PC-9 (cell line): ENCODE data around the gene OR51L1. TPM values are rescaled to one million over a fixed set of nuclear protein-coding genes. Genes with fewer than 3 reads are reported as not detected.

Experiments used
- BruUV-seq: library from RNA; stranded (reverse); fragments of 400-500 nt; replicated peaks from 2 replicates; lab custom pipeline; 2021; lab: Mats Ljungman, UMichigan
- CTCF ChIA-PET: fragments of 300-600 bp; sonication (Branson Sonifier 250); formaldehyde crosslinking; loops from one replicate; lab custom pipeline; 2022; ENCODE audit warnings: antibody characterized with exemption; lab: Charles Lee
- POLR2A ChIA-PET: fragments of 300-600 bp; sonication (Branson Sonifier 250); formaldehyde crosslinking; loops from one replicate; lab custom pipeline; 2022; ENCODE audit warnings: antibody characterized with exemption; ENCODE audit not compliant: unreplicated experiment; lab: Charles Lee
- DNase-seq, 2 experiments: peaks; one replicate each; pipeline versions ENCODE4 v3.0.0 to v3.0.0-alpha.2; 2015 to 2022; ENCODE audit warnings: mixed read lengths in 1 of 2
- H2AFZ ChIP-seq: fragments of 200-600 bp; sonication (generic); 2 replicates; pipeline ENCODE4 v1.8.1; 2017; ENCODE audit warnings: antibody characterized with exemption
- H3F3A ChIP-seq: fragments of 200-600 bp; sonication (generic); 2 replicates; pipeline ENCODE4 v1.8.1; 2017; ENCODE audit warnings: antibody characterized with exemption, mild to moderate bottlenecking, low read depth; ENCODE audit not compliant: insufficient read depth
- H3K27ac ChIP-seq: fragments of 200-600 bp; sonication (generic); 2 replicates; pipeline ENCODE4 v1.6.1; 2016; ENCODE audit warnings: mixed run types
- H3K27me3 ChIP-seq: fragments of 200-600 bp; sonication (generic); 2 replicates; pipeline ENCODE4 v1.6.1; 2016; ENCODE audit warnings: low read depth, mixed run types; ENCODE audit not compliant: insufficient read depth
- H3K36me3 ChIP-seq: fragments of 200-600 bp; sonication (generic); 2 replicates; pipeline ENCODE4 v1.6.1; 2016; ENCODE audit warnings: low read depth, mixed run types
- H3K4me1 ChIP-seq: fragments of 200-600 bp; sonication (generic); replicated peaks from 2 replicates; pipeline ENCODE4 v1.6.1; 2016; ENCODE audit warnings: mixed run types; ENCODE audit not compliant: insufficient read depth
- H3K4me2 ChIP-seq: fragments of 200-600 bp; sonication (generic); 2 replicates; pipeline ENCODE4 v1.6.1; 2017; ENCODE audit warnings: mixed run types
- H3K4me3 ChIP-seq: fragments of 200-600 bp; sonication (generic); 2 replicates; pipeline ENCODE4 v1.6.1; 2016; ENCODE audit warnings: mixed run types
- H3K79me2 ChIP-seq: fragments of 200-600 bp; sonication (generic); 2 replicates; pipeline ENCODE4 v1.6.1; 2017; ENCODE audit warnings: low read depth, mixed run types
- H3K9me2 ChIP-seq: fragments of 200-600 bp; sonication (generic); 2 replicates; pipeline ENCODE4 v1.8.1; 2017; ENCODE audit warnings: mild to moderate bottlenecking; ENCODE audit not compliant: insufficient read depth
- H3K9me3 ChIP-seq: fragments of 200-600 bp; sonication (generic); 2 replicates; pipeline ENCODE4 v1.8.1; 2016; ENCODE audit warnings: low read depth; ENCODE audit not compliant: insufficient read depth
- H4K20me1 ChIP-seq: fragments of 200-600 bp; sonication (generic); 2 replicates; pipeline ENCODE4 v1.8.1; 2017; ENCODE audit not compliant: insufficient read depth
- CTCF ChIP-seq: fragments of 200-600 bp; sonication (generic); conservative IDR thresholded peaks from 2 replicates; pipeline ENCODE4 v1.6.1; 2017; ENCODE audit warnings: mixed run types, antibody characterized with exemption, mild to moderate bottlenecking, moderate library complexity
- EZH2 ChIP-seq: fragments of 200-600 bp; sonication (generic); IDR thresholded peaks from 2 replicates; pipeline ENCODE4 v1.8.0; 2017; ENCODE audit warnings: antibody characterized with exemption, low read depth
- intact Hi-C: fragments of 100-400 bp; cut with micrococcal nuclease; formaldehyde crosslinking; loops from one replicate; pipeline ENCODE4 v1.10.0; 2022; ENCODE audit not compliant: unreplicated experiment
- total RNA-seq: library from RNA; stranded (reverse); gene quantifications from 2 replicates; pipeline ENCODE4 v1.2.3, GENCODE V29; 2021

The OR51L1 gene
- total RNA-seq, 1 experiment from 2014 or later: not detected

GRCh38 chr11:4957396-4957795 lies 37.3 kb upstream of the OR51L1 start:
- H3K4me1 ChIP-seq: no peaks in the 10 kb centered on the region
- no peaks in the 10 kb centered on the region for H3K9me2 ChIP-seq
- intact Hi-C loops: no loop called here
- no peaks in the 10 kb centered on the region for H3F3A ChIP-seq
- H3K4me3 ChIP-seq: no peak overlapping the region
- H3K27me3 ChIP-seq: no peaks in the 10 kb centered on the region
- TF ChIP-seq CTCF (no peak), EZH2 (no peak)
- ChIA-PET CTCF (no interaction called here), POLR2A (no interaction called here)
- DNase-seq: no peak
- H3K79me2 ChIP-seq: no peaks in the 10 kb centered on the region
- no peaks in the 10 kb centered on the region for H4K20me1 ChIP-seq
- no peak overlapping the region for H3K27ac ChIP-seq
- H3K36me3 ChIP-seq: no peaks in the 10 kb centered on the region
- BruUV-seq: no TSS peak
- H2AFZ ChIP-seq: no peak overlapping the region
- H3K4me2 ChIP-seq: no peak overlapping the region
- no peaks in the 10 kb centered on the region for H3K9me3 ChIP-seq

GRCh38 chr11:4960877-4961276 lies 33.8 kb upstream of the OR51L1 start:
- no TSS peak for BruUV-seq
- H3K4me1 ChIP-seq: no peaks in the 10 kb centered on the region
- POLR2A ChIA-PET: no interaction called here
- H3K9me3 ChIP-seq: no peaks in the 10 kb centered on the region
- no peak overlapping the region for H2AFZ ChIP-seq
- DNase-seq: no peak
- intact Hi-C loops: no loop called here
- H3K36me3 ChIP-seq: no peaks in the 10 kb centered on the region
- CTCF ChIA-PET: no interaction called here
- H4K20me1 ChIP-seq: no peaks in the 10 kb centered on the region
- no peak for TF ChIP-seq EZH2
- H3K27ac ChIP-seq: no peak overlapping the region
- H3K27me3 ChIP-seq: no peaks in the 10 kb centered on the region
- H3K79me2 ChIP-seq: no peaks in the 10 kb centered on the region
- no peak overlapping the region for H3K4me3 ChIP-seq
- H3K4me2 ChIP-seq: no peak overlapping the region
- no peaks in the 10 kb centered on the region for H3K9me2 ChIP-seq
- no peaks in the 10 kb centered on the region for H3F3A ChIP-seq

DNA sequence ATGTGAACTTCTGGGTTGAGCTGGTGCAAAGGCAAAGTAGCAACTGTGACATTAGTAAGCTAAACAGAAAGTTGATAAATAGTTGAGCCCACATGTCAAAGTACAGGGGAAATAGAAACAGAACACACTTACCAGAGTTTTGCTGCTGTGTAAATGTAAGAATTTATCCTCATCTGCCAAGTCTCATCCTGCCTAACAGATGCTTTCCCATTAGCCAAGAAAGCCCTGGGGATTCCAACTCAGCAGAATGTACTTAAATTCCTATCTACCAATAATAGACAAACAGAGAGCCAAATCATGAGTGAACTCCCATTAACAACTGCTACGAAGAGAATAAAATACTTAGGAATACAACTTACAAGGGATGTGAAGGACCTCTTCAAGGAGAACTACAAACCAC lies 31.8 kb upstream of the OR51L1 start:
- Histone ChIP-seq H3K4me3 (no peak overlapping the region), H3K4me1 (no peaks in the 10 kb centered on the region), H3K9me3 (no peaks in the 10 kb centered on the region), H3K36me3 (no peaks in the 10 kb centered on the region), H3K9me2 (no peaks in the 10 kb centered on the region), H3K27me3 (no peaks in the 10 kb centered on the region), H4K20me1 (no peaks in the 10 kb centered on the region), H2AFZ (no peak overlapping the region), H3K4me2 (no peak overlapping the region), H3F3A (no peaks in the 10 kb centered on the region), H3K27ac (no peak overlapping the region), H3K79me2 (no peaks in the 10 kb centered on the region)
- CTCF ChIA-PET: no interaction called here
- DNase-seq: no peak
- no peak for TF ChIP-seq CTCF
- TF ChIP-seq EZH2: no peak
- POLR2A ChIA-PET: no interaction called here
- intact Hi-C loops: no loop called here
- no TSS peak for BruUV-seq

DNA sequence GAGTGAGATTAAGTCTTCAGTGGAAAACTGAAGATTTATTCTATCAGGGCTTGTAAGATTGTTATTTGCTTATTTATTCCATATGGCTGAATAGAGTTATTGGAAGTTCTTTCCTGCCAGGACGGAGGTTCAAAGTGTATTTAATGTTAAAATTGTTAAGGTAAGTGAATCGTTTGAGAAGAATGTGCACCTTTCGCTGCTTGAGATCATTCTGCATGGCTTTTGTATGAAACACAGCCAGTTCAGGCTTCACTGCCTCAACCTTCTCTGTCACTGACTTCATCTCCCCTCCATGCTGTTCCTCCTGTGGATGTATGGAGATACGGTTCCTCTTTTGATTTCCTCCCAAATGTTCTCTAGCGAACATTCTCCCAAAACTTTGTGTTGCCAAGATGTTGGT lies 19.2 kb upstream of the OR51L1 start:
- BruUV-seq: no TSS peak
- intact Hi-C loops: no loop called here
- Histone ChIP-seq H3K4me3 (no peak overlapping the region), H3K4me1 (no peaks in the 10 kb centered on the region), H3K27ac (no peak overlapping the region), H4K20me1 (no peaks in the 10 kb centered on the region), H3K9me2 (no peaks in the 10 kb centered on the region), H2AFZ (no peak overlapping the region), H3K27me3 (no peaks in the 10 kb centered on the region), H3K9me3 (no peaks in the 10 kb centered on the region), H3K4me2 (no peak overlapping the region), H3K79me2 (no peaks in the 10 kb centered on the region), H3K36me3 (no peaks in the 10 kb centered on the region), H3F3A (no peaks in the 10 kb centered on the region)
- ChIA-PET CTCF (no interaction called here), POLR2A (no interaction called here)
- TF ChIP-seq EZH2 (no peak), CTCF (no peak)
- no peak for DNase-seq
